ENCODE results near the gene BAHCC1. TPM values are rescaled to one million over a fixed set of nuclear protein-coding genes. Genes with fewer than 3 reads are reported as not detected.

Gene BAHCC1
- polyA plus RNA-seq, 1 donor from 2014 or later, result 14.2 TPM

DNA sequence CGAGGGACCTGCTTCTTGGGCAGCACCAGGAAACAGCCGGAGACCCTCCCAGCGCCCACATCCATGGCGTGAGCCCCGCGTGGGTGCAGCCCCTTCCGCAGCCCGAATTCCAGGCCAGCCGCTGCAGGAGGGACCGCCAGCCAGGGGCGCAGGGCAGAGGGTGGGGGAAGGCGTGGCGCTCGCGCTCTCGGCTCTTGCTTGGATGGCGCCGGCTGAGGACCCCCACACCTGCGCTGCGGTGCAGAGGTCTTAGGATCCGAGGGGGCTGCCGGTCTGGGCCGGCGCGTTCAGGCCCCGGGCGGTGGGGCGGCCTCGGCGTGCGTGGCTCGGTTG is 88.6 kb downstream of the BAHCC1 start:
- Histone ChIP-seq H3K27ac (ENCODE audit: low read length) (no peak overlapping the region), H3F3A (ENCODE audit: insufficient read depth, low read length, poor library complexity, severe bottlenecking) (no peaks in the 10 kb centered on the region), H3K4me2 (ENCODE audit: low read length) (no peak overlapping the region), H3K9ac (ENCODE audit: low read length) (peak overlapping the region; percentile 53), H3K36me3 (ENCODE audit: insufficient read depth, low read length) (no peaks in the 10 kb centered on the region), H3K4me3 (ENCODE audit: low read length) (peak overlapping the region; percentile 60), H2AFZ (ENCODE audit: low read depth, low read length) (no peak overlapping the region), H3K9me2 (ENCODE audit: insufficient read depth, low read length) (no peaks in the 10 kb centered on the region), H3K79me2 (replicated peaks; ENCODE audit: insufficient read depth, low read length) (peaks cover 15% of the 10 kb centered on the region), H3K27me3 (ENCODE audit: insufficient read depth, low read depth, low read length) (no peaks in the 10 kb centered on the region), H3K9me3 (ENCODE audit: low read length) (no peaks in the 10 kb centered on the region), H4K20me1 (ENCODE audit: insufficient read depth) (no peaks in the 10 kb centered on the region)
- TF ChIP-seq TAF1 (IDR thresholded peaks at IDR 0.05; ENCODE audit: low read depth) (no peak), POLR2AphosphoS5 (IDR thresholded peaks at IDR 0.05) (no peak), EZH2 (IDR thresholded peaks at IDR 0.05; ENCODE audit: borderline replicate concordance, insufficient read depth, low read length, poor library complexity, severe bottlenecking) (no peak)

DNA sequence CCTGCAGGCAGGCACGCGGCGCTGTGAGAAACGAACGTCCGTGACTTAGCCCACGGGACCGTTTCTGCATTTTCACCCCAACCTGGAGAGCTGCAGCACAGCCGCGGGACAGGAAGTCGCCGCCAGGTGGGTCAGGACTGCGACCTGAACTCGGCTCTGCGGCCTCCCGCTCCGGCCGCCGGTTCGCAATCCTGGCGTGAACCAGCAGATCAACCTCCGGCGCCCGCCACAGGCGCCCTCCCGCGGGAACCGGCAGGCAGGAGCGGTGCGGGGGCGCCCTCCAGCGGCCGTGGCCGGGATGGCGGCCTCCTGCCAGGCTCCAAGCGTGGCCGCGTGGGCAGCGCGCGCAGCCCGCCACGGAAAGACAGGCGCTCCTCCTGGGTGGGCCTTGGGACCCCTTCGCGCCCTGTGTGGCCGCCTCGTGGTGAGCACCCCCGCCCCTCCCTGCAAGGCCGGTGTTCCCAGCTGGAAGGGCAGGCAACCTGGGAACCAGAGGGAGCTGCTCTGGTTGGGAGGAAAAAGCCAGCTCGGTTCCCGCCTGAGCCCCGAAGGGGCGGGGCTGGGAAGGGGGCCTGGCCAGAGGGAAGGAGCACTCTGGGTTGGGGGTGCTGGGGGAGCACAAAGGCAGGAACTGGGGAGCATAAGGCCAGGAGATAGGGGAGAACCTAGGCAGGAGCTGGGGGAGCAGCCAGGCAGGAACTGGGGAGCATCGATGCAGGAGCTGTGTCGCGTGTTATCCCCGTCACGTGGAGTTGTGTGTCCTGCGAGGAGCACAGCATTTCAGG is 89.1 kb downstream of the BAHCC1 start:
- Histone ChIP-seq H4K20me1 (ENCODE audit: insufficient read depth) (no peaks in the 10 kb centered on the region), H3K27ac (ENCODE audit: low read length) (no peak overlapping the region), H3K9me3 (ENCODE audit: low read length) (no peaks in the 10 kb centered on the region), H2AFZ (ENCODE audit: low read depth, low read length) (peak overlapping the region; percentile 33), H3K79me2 (replicated peaks; ENCODE audit: insufficient read depth, low read length) (peaks cover 15% of the 10 kb centered on the region), H3K9me2 (ENCODE audit: insufficient read depth, low read length) (no peaks in the 10 kb centered on the region), H3K27me3 (ENCODE audit: insufficient read depth, low read depth, low read length) (no peaks in the 10 kb centered on the region), H3K9ac (ENCODE audit: low read length) (peak overlapping the region; percentile 56), H3K4me2 (ENCODE audit: low read length) (peak overlapping the region; percentile 1), H3K4me3 (ENCODE audit: low read length) (peak overlapping the region; percentile 60), H3K36me3 (ENCODE audit: insufficient read depth, low read length) (no peaks in the 10 kb centered on the region), H3F3A (ENCODE audit: insufficient read depth, low read length, poor library complexity, severe bottlenecking) (no peaks in the 10 kb centered on the region)
- TF ChIP-seq TAF1 (IDR thresholded peaks at IDR 0.05; ENCODE audit: low read depth) (no peak), EZH2 (IDR thresholded peaks at IDR 0.05; ENCODE audit: borderline replicate concordance, insufficient read depth, low read length, poor library complexity, severe bottlenecking) (no peak), SMC3 (conservative IDR thresholded peaks at IDR 0.05; ENCODE audit: poor library complexity) (peak; percentile 92), EP300 (conservative IDR thresholded peaks at IDR 0.05; ENCODE audit: poor library complexity, severe bottlenecking) (peak; percentile 48), RAD21 (conservative IDR thresholded peaks at IDR 0.05) (peak; percentile 97), MXI1 (conservative IDR thresholded peaks at IDR 0.05; ENCODE audit: poor library complexity, severe bottlenecking) (peak; percentile 85), POLR2AphosphoS5 (IDR thresholded peaks at IDR 0.05) (no peak)
- TF ChIP-seq, protein P1, sequence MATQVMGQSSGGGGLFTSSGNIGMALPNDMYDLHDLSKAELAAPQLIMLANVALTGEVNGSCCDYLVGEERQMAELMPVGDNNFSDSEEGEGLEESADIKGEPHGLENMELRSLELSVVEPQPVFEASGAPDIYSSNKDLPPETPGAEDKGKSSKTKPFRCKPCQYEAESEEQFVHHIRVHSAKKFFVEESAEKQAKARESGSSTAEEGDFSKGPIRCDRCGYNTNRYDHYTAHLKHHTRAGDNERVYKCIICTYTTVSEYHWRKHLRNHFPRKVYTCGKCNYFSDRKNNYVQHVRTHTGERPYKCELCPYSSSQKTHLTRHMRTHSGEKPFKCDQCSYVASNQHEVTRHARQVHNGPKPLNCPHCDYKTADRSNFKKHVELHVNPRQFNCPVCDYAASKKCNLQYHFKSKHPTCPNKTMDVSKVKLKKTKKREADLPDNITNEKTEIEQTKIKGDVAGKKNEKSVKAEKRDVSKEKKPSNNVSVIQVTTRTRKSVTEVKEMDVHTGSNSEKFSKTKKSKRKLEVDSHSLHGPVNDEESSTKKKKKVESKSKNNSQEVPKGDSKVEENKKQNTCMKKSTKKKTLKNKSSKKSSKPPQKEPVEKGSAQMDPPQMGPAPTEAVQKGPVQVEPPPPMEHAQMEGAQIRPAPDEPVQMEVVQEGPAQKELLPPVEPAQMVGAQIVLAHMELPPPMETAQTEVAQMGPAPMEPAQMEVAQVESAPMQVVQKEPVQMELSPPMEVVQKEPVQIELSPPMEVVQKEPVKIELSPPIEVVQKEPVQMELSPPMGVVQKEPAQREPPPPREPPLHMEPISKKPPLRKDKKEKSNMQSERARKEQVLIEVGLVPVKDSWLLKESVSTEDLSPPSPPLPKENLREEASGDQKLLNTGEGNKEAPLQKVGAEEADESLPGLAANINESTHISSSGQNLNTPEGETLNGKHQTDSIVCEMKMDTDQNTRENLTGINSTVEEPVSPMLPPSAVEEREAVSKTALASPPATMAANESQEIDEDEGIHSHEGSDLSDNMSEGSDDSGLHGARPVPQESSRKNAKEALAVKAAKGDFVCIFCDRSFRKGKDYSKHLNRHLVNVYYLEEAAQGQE (IDR thresholded peaks at IDR 0.05; ENCODE audit: borderline replicate concordance), result no peak
- TF ChIP-seq, protein P2, sequence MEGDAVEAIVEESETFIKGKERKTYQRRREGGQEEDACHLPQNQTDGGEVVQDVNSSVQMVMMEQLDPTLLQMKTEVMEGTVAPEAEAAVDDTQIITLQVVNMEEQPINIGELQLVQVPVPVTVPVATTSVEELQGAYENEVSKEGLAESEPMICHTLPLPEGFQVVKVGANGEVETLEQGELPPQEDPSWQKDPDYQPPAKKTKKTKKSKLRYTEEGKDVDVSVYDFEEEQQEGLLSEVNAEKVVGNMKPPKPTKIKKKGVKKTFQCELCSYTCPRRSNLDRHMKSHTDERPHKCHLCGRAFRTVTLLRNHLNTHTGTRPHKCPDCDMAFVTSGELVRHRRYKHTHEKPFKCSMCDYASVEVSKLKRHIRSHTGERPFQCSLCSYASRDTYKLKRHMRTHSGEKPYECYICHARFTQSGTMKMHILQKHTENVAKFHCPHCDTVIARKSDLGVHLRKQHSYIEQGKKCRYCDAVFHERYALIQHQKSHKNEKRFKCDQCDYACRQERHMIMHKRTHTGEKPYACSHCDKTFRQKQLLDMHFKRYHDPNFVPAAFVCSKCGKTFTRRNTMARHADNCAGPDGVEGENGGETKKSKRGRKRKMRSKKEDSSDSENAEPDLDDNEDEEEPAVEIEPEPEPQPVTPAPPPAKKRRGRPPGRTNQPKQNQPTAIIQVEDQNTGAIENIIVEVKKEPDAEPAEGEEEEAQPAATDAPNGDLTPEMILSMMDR (IDR thresholded peaks at IDR 0.05; ENCODE audit: poor library complexity, severe bottlenecking), result peak; percentile 99
